Measurements from ENCODE around the gene ERC2.

Gene ERC2

GRCh38 chr3:55605443-55606236 lies 862.6 kb downstream of the ERC2 start:
- peak; percentile 11 for DNase-seq

GRCh38 chr3:55604846-55605245 lies 863.4 kb downstream of the ERC2 start:
- DNase-seq: no peak

- no peak for DNase-seq
Measured at GRCh38 chr3:55604402-55604801, 863.9 kb downstream of the ERC2 start.

- DNase-seq: no peak
Measured at GRCh38 chr3:55601366-55602080, 866.7 kb downstream of the ERC2 start.

- no peak for DNase-seq
Measured at GRCh38 chr3:55598224-55598623, 870.0 kb downstream of the ERC2 start.

GRCh38 chr3:55597641-55598040 lies 870.6 kb downstream of the ERC2 start:
- DNase-seq: no peak

- DNase-seq: no peak
Measured at GRCh38 chr3:55596212-55596611, 872.1 kb downstream of the ERC2 start.

- DNase-seq: no peak
Measured at GRCh38 chr3:55595420-55595819, 872.8 kb downstream of the ERC2 start.

- no peak for DNase-seq
Measured at GRCh38 chr3:55592572-55592971, 875.7 kb downstream of the ERC2 start.

GRCh38 chr3:55591888-55592287 lies 876.4 kb downstream of the ERC2 start:
- DNase-seq: no peak

- DNase-seq: no peak
Measured at GRCh38 chr3:55588146-55588765, 880.0 kb downstream of the ERC2 start.

GRCh38 chr3:55585856-55586255 lies 882.4 kb downstream of the ERC2 start:
- no peak for DNase-seq

GRCh38 chr3:55584716-55585368 lies 883.4 kb downstream of the ERC2 start:
- no peak for DNase-seq

GRCh38 chr3:55584030-55584429 lies 884.2 kb downstream of the ERC2 start:
- no peak for DNase-seq

- DNase-seq: no peak
Measured at GRCh38 chr3:55583475-55583874, 884.8 kb downstream of the ERC2 start.

- peak; percentile 32 for DNase-seq
Measured at GRCh38 chr3:55579496-55579895, 888.8 kb downstream of the ERC2 start.

- no peak for DNase-seq
Measured at GRCh38 chr3:55576621-55577388, 891.5 kb downstream of the ERC2 start.

- no peak for DNase-seq
Measured at GRCh38 chr3:55574671-55575070, 893.6 kb downstream of the ERC2 start.

GRCh38 chr3:55572816-55573215 lies 895.5 kb downstream of the ERC2 start:
- no peak for DNase-seq

- DNase-seq: no peak
Measured at GRCh38 chr3:55571913-55572312, 896.4 kb downstream of the ERC2 start.

- DNase-seq: no peak
Measured at GRCh38 chr3:55571216-55571813, 897.0 kb downstream of the ERC2 start.

GRCh38 chr3:55570271-55570711 lies 898.0 kb downstream of the ERC2 start:
- DNase-seq: peak; percentile 34

Measured in fibroblast of skin of abdomen (primary cell).